ENCODE data around the gene MTA3. TPM values are rescaled to one million over a fixed set of nuclear protein-coding genes. Genes with fewer than 3 reads are reported as not detected.

MTA3 gene
- total and polyA plus RNA-seq, 2 donors (not counting 1 experiment from before 2014, with no cell fraction given) = 31.0 to 47.7 TPM

- Histone ChIP-seq H3K79me2 (ENCODE audit: control insufficient read depth, insufficient read depth, low read length) (no peaks in the 10 kb centered on the region), H3K4me3 (replicated peaks in 1 of 4; ENCODE audit: control extremely low read depth in 1 of 4, insufficient read depth in 1 of 4, low read depth in 3 of 4, low read length in 4 of 4) (no peak overlapping the region), H4K20me1 (ENCODE audit: control insufficient read depth, extremely low read depth, insufficient read depth, low read length) (no peaks in the 10 kb centered on the region), H3K27ac (ENCODE audit: insufficient read depth, low read length) (no peak overlapping the region), H3K9me3 (ENCODE audit: control insufficient read depth, insufficient read depth, low read depth, low read length) (no peaks in the 10 kb centered on the region), H2AFZ (ENCODE audit: low read length) (no peak overlapping the region), H3K4me1 (ENCODE audit: control insufficient read depth, extremely low read depth, insufficient read depth, low read length) (no peaks in the 10 kb centered on the region), H3K9ac (ENCODE audit: insufficient read depth, low read length) (no peak overlapping the region), H3K4me2 (ENCODE audit: extremely low read depth, insufficient read depth, low read length) (no peak overlapping the region), H3K27me3 (ENCODE audit: control insufficient read depth, insufficient read depth, low read length) (no peaks in the 10 kb centered on the region), H3K36me3 (ENCODE audit: control insufficient read depth, insufficient read depth, low read length) (no peaks in the 10 kb centered on the region)
- no peak for DNase-seq (ENCODE audit: low read depth in 2 of 2)
- TF ChIP-seq EZH2 (IDR thresholded peaks at IDR 0.05; ENCODE audit: low read length, missing control alignments) = no peak
- TF ChIP-seq, protein P1, sequence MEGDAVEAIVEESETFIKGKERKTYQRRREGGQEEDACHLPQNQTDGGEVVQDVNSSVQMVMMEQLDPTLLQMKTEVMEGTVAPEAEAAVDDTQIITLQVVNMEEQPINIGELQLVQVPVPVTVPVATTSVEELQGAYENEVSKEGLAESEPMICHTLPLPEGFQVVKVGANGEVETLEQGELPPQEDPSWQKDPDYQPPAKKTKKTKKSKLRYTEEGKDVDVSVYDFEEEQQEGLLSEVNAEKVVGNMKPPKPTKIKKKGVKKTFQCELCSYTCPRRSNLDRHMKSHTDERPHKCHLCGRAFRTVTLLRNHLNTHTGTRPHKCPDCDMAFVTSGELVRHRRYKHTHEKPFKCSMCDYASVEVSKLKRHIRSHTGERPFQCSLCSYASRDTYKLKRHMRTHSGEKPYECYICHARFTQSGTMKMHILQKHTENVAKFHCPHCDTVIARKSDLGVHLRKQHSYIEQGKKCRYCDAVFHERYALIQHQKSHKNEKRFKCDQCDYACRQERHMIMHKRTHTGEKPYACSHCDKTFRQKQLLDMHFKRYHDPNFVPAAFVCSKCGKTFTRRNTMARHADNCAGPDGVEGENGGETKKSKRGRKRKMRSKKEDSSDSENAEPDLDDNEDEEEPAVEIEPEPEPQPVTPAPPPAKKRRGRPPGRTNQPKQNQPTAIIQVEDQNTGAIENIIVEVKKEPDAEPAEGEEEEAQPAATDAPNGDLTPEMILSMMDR (conservative IDR thresholded peaks at IDR 0.05 in 1 of 2, IDR thresholded peaks at IDR 0.05 in 1 of 2; ENCODE audit: low read depth in 1 of 2, low read length in 2 of 2) = no peak
These were observed 21.4 kb upstream of the MTA3 start for GRCh38 chr2:42547014-42547413.

GRCh38 chr2:42547446-42548295, 20.8 kb upstream of the MTA3 start:
- no peak overlapping the region for H2AFZ ChIP-seq (ENCODE audit: low read length)
- no peak for TF ChIP-seq EZH2 (IDR thresholded peaks at IDR 0.05; ENCODE audit: low read length, missing control alignments)
- TF ChIP-seq, protein P1 (conservative IDR thresholded peaks at IDR 0.05 in 1 of 2, IDR thresholded peaks at IDR 0.05 in 1 of 2; ENCODE audit: low read depth in 1 of 2, low read length in 2 of 2) = no peak
- no peaks in the 10 kb centered on the region for H4K20me1 ChIP-seq (ENCODE audit: control insufficient read depth, extremely low read depth, insufficient read depth, low read length)
- no peak overlapping the region for H3K4me3 ChIP-seq (replicated peaks in 1 of 4; ENCODE audit: control extremely low read depth in 1 of 4, insufficient read depth in 1 of 4, low read depth in 3 of 4, low read length in 4 of 4)
- H3K27ac ChIP-seq (ENCODE audit: insufficient read depth, low read length) = no peak overlapping the region
- no peaks in the 10 kb centered on the region for H3K27me3 ChIP-seq (ENCODE audit: control insufficient read depth, insufficient read depth, low read length)
- no peak for DNase-seq (ENCODE audit: low read depth in 2 of 2)
- no peak overlapping the region for H3K4me2 ChIP-seq (ENCODE audit: extremely low read depth, insufficient read depth, low read length)
- H3K9ac ChIP-seq (ENCODE audit: insufficient read depth, low read length) = no peak overlapping the region
- H3K36me3 ChIP-seq (ENCODE audit: control insufficient read depth, insufficient read depth, low read length) = no peaks in the 10 kb centered on the region
- H3K79me2 ChIP-seq (ENCODE audit: control insufficient read depth, insufficient read depth, low read length) = no peaks in the 10 kb centered on the region
- H3K9me3 ChIP-seq (ENCODE audit: control insufficient read depth, insufficient read depth, low read depth, low read length) = no peaks in the 10 kb centered on the region
- no peaks in the 10 kb centered on the region for H3K4me1 ChIP-seq (ENCODE audit: control insufficient read depth, extremely low read depth, insufficient read depth, low read length)

GRCh38 chr2:42550870-42551269, 17.6 kb upstream of the MTA3 start:
- H3K79me2 ChIP-seq (ENCODE audit: control insufficient read depth, insufficient read depth, low read length) = no peaks in the 10 kb centered on the region
- no peak overlapping the region for H3K27ac ChIP-seq (ENCODE audit: insufficient read depth, low read length)
- no peak overlapping the region for H3K9ac ChIP-seq (ENCODE audit: insufficient read depth, low read length)
- H4K20me1 ChIP-seq (ENCODE audit: control insufficient read depth, extremely low read depth, insufficient read depth, low read length) = no peaks in the 10 kb centered on the region
- no peak for DNase-seq (ENCODE audit: low read depth in 2 of 2)
- H2AFZ ChIP-seq (ENCODE audit: low read length) = no peak overlapping the region
- H3K4me2 ChIP-seq (ENCODE audit: extremely low read depth, insufficient read depth, low read length) = no peak overlapping the region
- TF ChIP-seq, protein P1 (conservative IDR thresholded peaks at IDR 0.05 in 1 of 2, IDR thresholded peaks at IDR 0.05 in 1 of 2; ENCODE audit: low read depth in 1 of 2, low read length in 2 of 2) = no peak
- TF ChIP-seq EZH2 (IDR thresholded peaks at IDR 0.05; ENCODE audit: low read length, missing control alignments) = no peak
- H3K4me1 ChIP-seq (ENCODE audit: control insufficient read depth, extremely low read depth, insufficient read depth, low read length) = no peaks in the 10 kb centered on the region
- H3K27me3 ChIP-seq (ENCODE audit: control insufficient read depth, insufficient read depth, low read length) = no peaks in the 10 kb centered on the region
- no peaks in the 10 kb centered on the region for H3K9me3 ChIP-seq (ENCODE audit: control insufficient read depth, insufficient read depth, low read depth, low read length)
- H3K4me3 ChIP-seq (replicated peaks in 1 of 4; ENCODE audit: control extremely low read depth in 1 of 4, insufficient read depth in 1 of 4, low read depth in 3 of 4, low read length in 4 of 4) = no peak overlapping the region
- no peaks in the 10 kb centered on the region for H3K36me3 ChIP-seq (ENCODE audit: control insufficient read depth, insufficient read depth, low read length)

Data from fibroblast of lung (primary cell).